Uterus (tissue), 4 donors: Measurements from ENCODE around the gene MAP4. TPM values are rescaled to one million over a fixed set of nuclear protein-coding genes. Genes with fewer than 3 reads are reported as not detected.

Source experiments
- DNase-seq, 2 donors: peaks; one replicate each; pipeline ENCODE4 v3.0.0-alpha.2; 2019 to 2020
- H3K27ac ChIP-seq, 2 donors: fragments of 200-600 bp; sonication (generic); 1 replicate in 1 of 2; 2 replicates in 1 of 2; pipeline ENCODE4 v1.5.1; 2016 to 2018
- H3K27me3 ChIP-seq, 2 donors: fragments of 200-600 bp; sonication (generic); one replicate each; pipeline ENCODE4 v1.5.1; 2018 to 2019; ENCODE audit warnings: control low read depth in 1 of 2
- H3K36me3 ChIP-seq, 2 donors: fragments of 200-600 bp; sonication (generic); one replicate each; pipeline ENCODE4 v1.5.1; 2019; ENCODE audit warnings: control low read depth in 1 of 2
- H3K4me1 ChIP-seq, 2 donors: fragments of 200-600 bp; sonication (generic); one replicate each; pipeline ENCODE4 v1.5.1; 2018 to 2019; ENCODE audit warnings: control low read depth in 1 of 2
- H3K4me3 ChIP-seq, 2 donors: fragments of 200-600 bp; sonication (generic); 1 replicate in 1 of 2; 2 replicates in 1 of 2; pipeline ENCODE4 v1.5.1; 2018 to 2019; ENCODE audit warnings: mild to moderate bottlenecking in 1 of 2
- H3K9me3 ChIP-seq, 2 donors: fragments of 200-600 bp; sonication (generic); one replicate each; pipeline ENCODE4 v1.5.1; 2019; ENCODE audit warnings: control low read depth in 1 of 2
- CTCF ChIP-seq, 4 experiments: fragments of 200-600 bp in 2 of 4; fragments of 450-650 bp in 2 of 4; sonication (generic) in 2 of 4; IDR thresholded peaks; one replicate each; pipeline ENCODE4 v1.5.1; 2016 to 2019; ENCODE audit warnings: antibody characterized with exemption in 4 of 4, mild to moderate bottlenecking in 2 of 4, moderate library complexity in 1 of 4
- POLR2A ChIP-seq, 2 donors: fragments of 450-650 bp; IDR thresholded peaks; one replicate each; pipeline ENCODE4 v1.6.1; 2016; ENCODE audit warnings: antibody characterized with exemption in 2 of 2, mild to moderate bottlenecking in 1 of 2, moderate library complexity in 1 of 2
- intact Hi-C: fragments of 100-400 bp; cut with DNase I; formaldehyde crosslinking; loops from one replicate; pipeline ENCODE4 v1.15.1; 2023; ENCODE audit warnings: low total_unique reads
- total RNA-seq, 4 donors: library from RNA; depleted of rRNA in 3 of 4; stranded (reverse); fragments of >200 nt in 3 of 4; gene quantifications; one replicate each; pipeline versions ENCODE4 v1.1.0 to v1.2.4, GENCODE V29; 2014 to 2023
- donor health status: DM: yes; HTN: yes; CAD: no.

Gene MAP4
- total RNA-seq, 4 donors from 2014 or later: 51.5 to 264 (median 79.7) TPM

- no peak for DNase-seq
- no peaks in the 10 kb centered on the region for H3K4me1 ChIP-seq
- H3K4me3 ChIP-seq: no peak overlapping the region
- intact Hi-C loops: no loop called here
- H3K9me3 ChIP-seq: no peaks in the 10 kb centered on the region
- no peaks in the 10 kb centered on the region for H3K27me3 ChIP-seq
- TF ChIP-seq CTCF (IDR thresholded peaks at IDR 0.05) (no peak), POLR2A (IDR thresholded peaks at IDR 0.05) (no peak)
- no peaks in the 10 kb centered on the region for H3K36me3 ChIP-seq
- H3K27ac ChIP-seq: no peak overlapping the region
Measured at GRCh38 chr3:47978386-47978785, 37.8 kb downstream of the MAP4 start.

- Histone ChIP-seq H3K27ac (no peak overlapping the region), H3K4me3 (no peak overlapping the region), H3K9me3 (no peaks in the 10 kb centered on the region), H3K4me1 (no peaks in the 10 kb centered on the region), H3K27me3 (no peaks in the 10 kb centered on the region), H3K36me3 (no peaks in the 10 kb centered on the region)
- intact Hi-C loops: no loop called here
- TF ChIP-seq POLR2A (IDR thresholded peaks at IDR 0.05) (no peak), CTCF (IDR thresholded peaks at IDR 0.05) (no peak)
- DNase-seq: no peak
Measured at GRCh38 chr3:47976135-47976732, 40.0 kb downstream of the MAP4 start.

GRCh38 chr3:47974974-47975470, 41.2 kb downstream of the MAP4 start:
- no peaks in the 10 kb centered on the region for H3K27me3 ChIP-seq
- H3K4me1 ChIP-seq: no peaks in the 10 kb centered on the region
- no peak for DNase-seq
- TF ChIP-seq CTCF (IDR thresholded peaks at IDR 0.05): no peak
- no peaks in the 10 kb centered on the region for H3K9me3 ChIP-seq
- intact Hi-C loops: no loop called here
- H3K4me3 ChIP-seq: no peak overlapping the region
- no peak overlapping the region for H3K27ac ChIP-seq
- no peaks in the 10 kb centered on the region for H3K36me3 ChIP-seq

- TF ChIP-seq POLR2A (IDR thresholded peaks at IDR 0.05) (no peak), CTCF (IDR thresholded peaks at IDR 0.05) (no peak)
- Histone ChIP-seq H3K9me3 (no peaks in the 10 kb centered on the region), H3K36me3 (no peaks in the 10 kb centered on the region), H3K27ac (no peak overlapping the region), H3K27me3 (no peaks in the 10 kb centered on the region), H3K4me3 (no peak overlapping the region), H3K4me1 (no peaks in the 10 kb centered on the region)
- DNase-seq: no peak
- intact Hi-C loops: no loop called here
Measured at GRCh38 chr3:47971081-47971480, 45.1 kb downstream of the MAP4 start.

GRCh38 chr3:47964740-47965139, 51.5 kb downstream of the MAP4 start:
- DNase-seq: no peak
- no peak overlapping the region for H3K27ac ChIP-seq
- H3K4me1 ChIP-seq: no peaks in the 10 kb centered on the region
- no peaks in the 10 kb centered on the region for H3K36me3 ChIP-seq
- H3K27me3 ChIP-seq: no peaks in the 10 kb centered on the region
- intact Hi-C loops: no loop called here
- no peak for TF ChIP-seq CTCF (IDR thresholded peaks at IDR 0.05)
- TF ChIP-seq POLR2A (IDR thresholded peaks at IDR 0.05): no peak
- H3K9me3 ChIP-seq: no peaks in the 10 kb centered on the region
- H3K4me3 ChIP-seq: no peak overlapping the region
